CD4-positive, alpha-beta T cell treated with Interleukin-2 at 100 ng/mL for 4 hours (primary cell): ENCODE data around the gene BDNF.

Source experiments
- DNase-seq: peaks from one replicate; pipeline ENCODE4 v3.0.0-alpha.2; 2020; ENCODE audit warnings: low spot score

The BDNF gene

DNA sequence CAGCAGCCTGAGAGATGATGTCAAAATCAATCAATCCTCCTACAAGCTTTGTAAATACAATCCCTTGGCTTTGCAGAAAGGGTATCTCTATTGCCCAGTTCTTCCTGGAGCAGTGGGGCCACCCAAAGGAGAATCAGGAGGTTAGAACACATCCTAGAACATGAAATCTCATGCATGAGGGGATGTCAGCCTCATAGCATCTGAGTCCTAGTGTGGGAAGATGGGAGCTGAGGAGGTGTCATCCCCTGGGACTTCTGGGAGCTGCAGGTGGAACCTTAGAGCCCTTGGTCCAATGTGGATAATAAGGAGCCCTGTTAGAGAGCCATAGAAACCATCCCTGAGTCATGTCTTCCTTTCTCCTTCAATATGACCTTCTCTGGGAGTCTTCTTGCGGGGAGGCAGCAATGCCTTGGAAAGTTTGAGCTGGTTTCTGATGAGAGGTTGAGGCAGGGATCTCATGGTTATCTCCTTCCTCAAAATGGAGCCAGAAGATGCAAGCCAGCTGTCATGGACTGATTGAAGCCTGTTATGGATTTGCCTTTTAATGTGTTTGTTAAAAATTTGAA lies 74.8 kb downstream of the BDNF start:
- no peak for DNase-seq

DNA sequence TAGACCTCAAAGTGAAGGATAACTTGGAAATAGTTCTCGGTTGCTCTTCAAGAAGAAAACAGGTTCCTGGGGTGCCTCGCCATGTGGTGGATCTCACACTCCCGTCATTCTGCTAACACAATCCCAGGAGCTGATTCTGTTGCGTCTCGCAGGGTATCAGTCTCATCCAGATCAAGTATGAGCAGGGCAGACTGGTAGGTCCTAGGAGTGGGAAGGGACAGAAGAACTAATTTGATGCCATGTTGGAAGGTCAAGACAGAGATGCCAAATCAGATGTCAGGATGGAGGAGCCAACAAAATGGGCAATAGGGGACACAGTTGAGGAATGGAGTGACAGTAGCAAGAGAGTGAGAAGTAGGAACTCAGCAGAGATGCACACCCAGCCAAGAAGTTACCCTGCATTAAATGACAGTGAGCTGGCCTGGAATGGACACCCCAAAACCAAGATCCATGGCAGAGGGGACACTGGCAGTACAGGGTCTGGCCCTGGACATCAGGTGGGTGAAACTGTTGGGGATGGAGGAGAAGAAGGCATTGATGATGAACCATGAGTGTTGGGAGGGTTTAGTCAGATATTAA lies 76.2 kb downstream of the BDNF start:
- DNase-seq = no peak

DNA sequence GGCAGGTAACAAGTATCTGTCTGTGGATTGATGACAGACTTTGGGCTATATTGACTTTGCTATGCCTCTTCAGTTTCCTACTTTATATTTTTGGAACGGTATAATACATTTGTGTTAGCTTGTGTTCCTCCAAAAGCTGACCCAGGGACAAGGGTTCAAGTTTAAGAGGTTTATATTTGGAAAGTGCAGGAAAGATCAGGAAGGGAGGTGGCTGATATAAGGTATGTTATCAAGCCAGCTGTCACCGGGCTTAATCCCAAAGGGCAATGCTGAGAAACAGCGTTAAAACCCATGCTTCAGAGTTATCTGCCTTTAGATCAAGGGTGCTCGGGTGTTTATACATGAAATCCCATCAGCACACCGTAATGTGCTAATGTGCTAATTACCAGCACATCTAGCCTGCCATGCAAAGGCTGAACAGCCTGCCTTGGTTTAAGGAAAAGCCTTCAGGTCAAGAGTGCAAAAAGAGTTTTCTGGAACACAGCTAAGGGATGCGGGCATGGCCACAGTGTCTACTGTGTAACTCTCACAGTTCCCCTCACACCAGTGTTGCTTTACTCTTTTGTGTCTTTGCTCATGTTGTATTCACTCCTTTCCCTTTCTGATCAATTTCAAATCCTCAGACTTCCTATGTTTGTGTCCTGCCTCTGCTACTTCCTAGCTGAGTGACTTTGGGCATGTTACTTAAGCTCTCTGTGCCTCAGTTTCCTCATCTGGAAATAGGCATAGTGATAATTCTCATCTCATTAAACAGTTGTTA lies 77.5 kb downstream of the BDNF start:
- no peak for DNase-seq

DNA sequence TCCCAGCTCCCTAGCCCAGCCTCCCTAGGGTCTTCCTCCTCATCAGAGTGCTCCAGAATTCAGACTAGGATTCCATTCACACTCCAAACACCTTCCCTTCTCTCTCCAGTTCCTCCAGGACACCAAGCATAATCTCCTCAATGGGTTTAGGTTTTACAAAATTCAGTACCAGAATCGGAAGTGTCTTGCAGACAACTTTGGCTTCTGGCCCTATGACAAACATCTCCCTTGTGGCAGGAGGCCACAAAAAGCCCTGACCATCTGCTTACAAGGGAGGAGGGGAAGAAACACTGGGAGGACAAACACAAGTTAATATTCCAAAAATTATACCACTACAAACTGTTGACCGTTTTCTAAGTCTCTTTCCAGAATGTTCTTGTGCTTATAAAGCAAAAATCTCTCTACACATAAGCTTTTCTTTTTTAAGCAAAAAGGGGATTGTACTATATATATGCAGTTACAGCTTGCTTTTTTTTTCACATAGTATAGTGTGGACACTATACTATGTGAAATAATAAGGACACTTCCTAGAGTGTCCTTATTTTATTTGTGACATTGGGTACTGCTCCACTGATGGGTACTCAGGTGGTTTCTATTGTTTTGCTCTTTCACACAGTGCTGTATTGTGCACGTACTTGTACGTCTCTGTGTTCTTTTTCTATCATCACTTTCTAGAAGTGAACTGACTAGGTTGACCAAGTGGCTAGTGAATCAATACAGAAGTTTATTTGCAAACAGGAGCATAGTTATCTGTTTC lies 78.7 kb downstream of the BDNF start:
- no peak for DNase-seq

DNA sequence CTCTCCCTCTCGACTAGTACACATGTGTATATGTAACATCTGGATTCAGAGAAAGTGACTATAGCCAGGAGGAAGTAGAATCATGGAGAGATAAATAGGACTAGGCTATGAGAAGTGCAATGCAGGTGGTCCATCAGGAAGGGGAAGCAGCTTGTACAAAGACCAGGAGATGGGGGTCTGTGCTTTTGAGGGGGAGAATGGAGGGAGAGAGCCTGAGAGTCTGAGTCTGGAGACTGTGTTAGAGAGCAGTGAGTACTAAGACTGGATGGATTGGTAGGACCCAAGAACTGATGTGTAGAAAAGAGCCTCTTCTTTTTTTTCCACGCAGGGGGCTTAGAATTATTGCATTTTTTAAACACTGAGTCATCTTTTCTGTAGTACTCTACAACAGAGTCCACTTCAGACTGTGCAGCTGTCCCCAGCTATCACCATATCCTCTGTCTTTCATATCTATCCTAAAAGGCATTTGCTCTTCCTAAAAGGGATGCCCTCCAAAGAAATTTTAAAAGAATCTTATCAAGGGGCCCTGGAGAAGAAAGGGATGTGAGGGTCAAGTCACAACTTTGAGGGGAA lies 80.4 kb downstream of the BDNF start:
- DNase-seq = no peak

DNA sequence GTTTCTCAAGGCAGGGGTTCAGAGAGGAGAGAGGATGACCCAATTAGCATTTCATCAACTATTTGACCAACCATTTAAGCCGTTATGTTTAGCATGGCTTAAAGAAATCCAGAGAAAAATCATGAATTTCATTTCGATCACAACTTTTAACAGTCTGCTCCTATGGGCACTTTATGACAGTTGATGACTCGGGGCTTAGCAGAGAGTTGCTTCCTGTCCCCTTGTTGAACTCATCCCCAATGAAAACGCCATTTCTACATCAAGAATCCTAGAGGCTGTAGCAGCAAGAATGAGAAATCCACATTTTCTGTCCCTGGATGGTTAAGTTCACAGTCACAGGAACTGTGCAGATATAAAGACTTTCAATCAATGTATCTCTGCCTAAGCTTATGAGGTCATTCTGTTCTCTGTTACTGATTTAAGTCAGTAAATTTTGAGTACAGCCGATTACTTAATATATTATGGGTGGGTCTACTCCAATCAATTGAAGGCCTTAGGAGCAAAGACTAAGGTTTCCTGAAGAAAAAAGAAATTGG lies 81.1 kb downstream of the BDNF start:
- DNase-seq = no peak

DNA sequence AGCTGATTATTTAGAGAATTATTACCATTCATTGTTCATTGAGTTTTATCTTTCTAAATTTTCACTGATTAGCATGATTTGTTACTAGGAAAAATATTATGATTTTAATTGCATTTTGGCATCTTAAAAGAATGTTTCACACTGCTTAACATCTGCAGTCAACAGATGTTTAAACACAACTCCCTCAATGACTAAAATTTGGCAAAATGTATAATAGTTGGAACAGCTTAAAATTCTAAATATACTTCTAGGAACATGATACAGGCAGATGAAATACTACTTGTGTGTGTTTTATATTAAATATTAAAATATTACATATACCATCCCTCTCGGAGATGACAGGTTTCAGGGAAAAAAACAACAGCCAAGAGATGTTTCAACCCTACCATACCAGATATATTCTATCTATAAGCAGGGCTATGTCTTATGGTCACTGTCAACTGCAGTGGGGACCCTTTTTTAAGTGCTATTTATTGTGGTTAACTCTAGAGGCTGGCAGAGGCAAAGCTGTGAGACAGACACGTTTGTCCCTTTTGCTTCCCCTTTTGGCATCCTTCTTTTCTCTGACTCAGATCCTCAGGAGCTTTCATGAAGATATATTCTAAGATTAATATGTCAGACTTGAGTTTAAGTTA lies 81.9 kb downstream of the BDNF start:
- no peak for DNase-seq

DNA sequence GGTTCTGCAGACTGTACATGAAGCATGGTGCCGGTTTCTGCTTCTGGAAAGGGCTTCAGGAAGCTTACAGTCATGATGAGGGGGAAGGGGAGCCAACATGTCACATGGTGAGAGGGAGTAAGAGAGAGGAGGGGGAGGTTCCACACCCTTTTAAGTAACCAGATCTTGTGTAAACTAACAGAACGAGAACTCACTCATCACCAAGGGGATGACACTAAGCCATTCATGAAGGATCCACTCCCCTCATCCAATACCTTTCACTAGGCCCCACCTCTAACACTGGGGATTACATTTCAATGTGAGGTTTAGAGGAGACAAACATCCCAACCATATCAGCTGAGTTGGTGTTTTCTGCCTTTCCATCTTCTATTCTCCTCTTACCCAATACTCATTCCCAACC lies 83.5 kb downstream of the BDNF start:
- DNase-seq = no peak

DNA sequence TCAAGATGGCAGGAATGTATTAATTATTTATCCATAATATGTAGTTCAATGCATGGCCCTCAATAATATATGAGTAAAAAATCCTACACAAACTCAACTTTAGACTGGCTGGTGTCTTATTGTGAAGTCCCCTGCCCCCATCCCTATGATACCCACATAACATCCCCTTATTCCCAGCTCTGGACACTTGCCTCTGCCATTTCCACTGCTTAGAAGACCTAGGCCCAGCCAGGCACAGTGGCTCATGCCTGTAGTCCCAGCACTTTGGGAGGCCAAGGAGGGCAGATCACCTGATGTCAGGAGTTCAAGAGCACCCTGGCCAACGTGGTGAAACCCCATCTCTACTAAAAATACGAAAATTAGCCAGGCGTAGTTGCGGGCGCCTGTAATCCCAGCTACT lies 84.4 kb downstream of the BDNF start:
- DNase-seq = no peak

DNA sequence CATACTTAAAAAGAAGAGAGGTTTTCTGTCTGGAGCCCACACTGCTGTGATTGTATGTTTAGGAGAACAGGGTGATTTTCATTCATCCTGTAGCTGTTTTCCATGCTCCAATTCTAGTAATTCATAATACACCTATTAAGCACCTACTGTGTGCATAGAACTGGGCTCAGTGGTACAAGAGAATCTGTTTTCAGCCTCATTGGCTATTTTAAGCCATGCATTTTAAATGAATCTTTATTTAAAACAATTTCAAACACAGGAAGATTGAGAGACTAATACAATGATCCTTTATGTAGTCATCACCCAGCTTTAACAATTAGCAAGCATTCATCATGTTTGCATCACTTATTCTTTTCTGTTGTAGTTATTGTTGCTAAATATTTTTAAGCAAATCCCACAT lies 86.2 kb downstream of the BDNF start:
- no peak for DNase-seq

DNA sequence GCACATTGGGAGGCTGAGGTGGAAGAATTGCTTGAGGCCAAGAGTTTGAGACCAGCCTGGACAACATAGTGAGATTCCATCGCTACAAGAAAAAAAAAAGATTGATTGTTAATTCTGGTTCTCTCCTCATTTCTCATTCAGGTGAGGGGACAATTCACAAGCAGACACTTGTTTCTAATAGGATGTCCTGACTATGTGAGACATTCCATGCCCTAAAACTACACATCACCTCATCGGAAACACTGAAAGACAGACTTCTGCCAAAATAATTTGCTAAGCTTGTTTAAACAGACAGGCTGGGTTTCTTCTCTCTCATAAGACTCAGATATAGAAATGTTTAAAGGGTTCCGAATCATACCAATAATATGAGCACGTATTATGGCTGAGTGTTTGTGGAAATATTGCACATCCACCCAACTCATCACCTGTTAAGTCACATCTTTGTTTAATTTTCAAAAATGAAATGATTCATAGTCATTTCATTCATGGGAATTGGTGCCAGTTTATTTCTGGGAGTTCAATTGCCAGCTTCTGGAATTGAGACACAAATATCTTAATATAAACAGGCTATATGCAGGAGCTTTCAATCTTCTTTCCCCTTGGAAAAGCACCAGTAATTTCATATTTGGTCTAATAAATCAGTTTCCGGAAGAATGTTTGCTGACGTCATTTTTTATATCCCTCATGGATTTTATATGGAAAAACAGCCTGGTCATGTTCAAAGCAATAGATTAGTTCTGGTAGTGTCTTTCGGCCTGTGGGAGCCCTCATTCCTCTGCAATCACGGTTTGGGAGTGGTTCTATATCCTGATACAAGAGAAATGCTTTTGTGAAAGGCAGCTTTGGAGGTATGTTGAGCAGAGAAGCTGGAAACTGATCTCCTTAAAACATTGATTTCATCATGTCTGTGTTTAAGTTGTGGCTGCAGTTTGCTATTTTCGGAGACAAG lies 87.0 kb downstream of the BDNF start:
- DNase-seq = no peak

DNA sequence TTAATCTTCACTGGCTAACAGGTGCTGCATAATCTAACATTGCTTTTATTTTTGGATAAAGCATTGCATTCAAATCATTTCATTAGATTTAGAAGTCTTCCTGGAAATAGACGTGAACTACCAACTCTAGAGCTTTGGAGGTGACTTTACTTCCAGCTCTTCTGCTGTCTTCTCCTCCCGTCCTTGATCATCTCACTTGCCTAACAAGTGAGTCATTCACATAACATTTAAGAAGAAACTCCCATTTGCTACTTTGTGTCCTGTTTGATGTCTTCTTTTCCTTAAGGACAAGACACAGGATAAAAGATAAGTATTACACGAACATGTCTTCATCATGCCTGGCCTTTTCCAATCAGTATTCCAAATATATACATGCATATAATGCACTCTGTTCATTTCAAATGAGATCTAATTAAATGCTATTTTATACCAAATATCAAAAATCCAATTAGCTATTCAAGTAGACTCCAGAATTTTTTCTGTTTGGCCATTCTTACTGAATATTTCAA lies 88.3 kb downstream of the BDNF start:
- no peak for DNase-seq

DNA sequence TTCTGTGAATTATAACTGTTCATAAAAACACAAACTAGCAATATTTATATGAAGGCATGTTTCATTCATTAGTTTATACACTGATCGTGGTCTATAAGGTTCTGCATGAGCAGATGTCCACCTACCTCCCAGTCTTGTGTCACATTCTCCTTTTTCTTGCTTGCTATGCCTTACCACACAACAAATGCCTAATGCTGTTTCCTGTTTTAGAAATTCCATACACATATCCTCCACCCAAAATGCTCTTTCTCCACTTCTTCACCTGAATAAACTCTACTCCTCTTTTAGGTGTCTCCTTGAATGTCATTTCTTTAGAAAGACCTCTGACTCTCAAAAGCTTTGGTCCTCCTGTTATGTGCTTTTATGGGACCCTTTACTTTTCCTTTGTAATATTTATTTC lies 88.9 kb downstream of the BDNF start:
- DNase-seq = no peak

DNA sequence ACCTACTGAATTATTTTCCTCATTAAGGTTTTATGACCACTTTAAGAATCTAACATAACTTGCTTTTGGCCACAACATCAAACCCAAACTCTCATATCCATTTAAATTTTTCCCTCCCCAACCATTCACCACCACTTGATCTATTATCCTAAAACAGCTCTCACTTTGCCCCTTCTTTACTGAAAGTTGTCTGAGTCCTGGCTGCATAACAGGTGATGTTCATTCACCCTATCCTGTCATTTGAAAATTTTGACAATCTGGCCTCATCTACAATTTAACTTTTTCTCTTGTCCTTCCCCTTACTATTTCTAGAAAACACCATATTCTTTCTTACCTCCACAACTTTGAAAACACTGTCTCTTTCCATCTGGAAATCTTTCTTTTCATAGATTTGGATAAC lies 89.3 kb downstream of the BDNF start:
- DNase-seq = no peak

DNA sequence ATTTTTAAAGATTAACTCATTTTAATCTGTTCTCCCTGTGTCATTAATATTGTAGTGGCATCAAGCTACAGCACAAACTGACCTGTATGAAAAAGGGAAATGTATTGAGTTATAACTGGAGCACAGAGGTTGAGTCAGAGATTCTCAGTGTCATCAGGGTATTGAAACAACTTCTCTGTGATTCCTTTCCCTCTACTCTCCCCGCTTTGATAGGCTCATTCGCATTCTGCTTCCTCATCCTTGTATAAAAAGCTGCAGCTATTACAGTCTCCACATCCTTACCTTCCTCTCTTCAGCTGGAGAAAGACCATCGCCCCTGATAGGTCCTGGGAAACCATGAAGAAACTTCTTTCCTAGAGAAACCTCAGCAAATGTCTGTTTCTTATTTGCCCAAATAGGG lies 90.0 kb downstream of the BDNF start:
- no peak for DNase-seq

DNA sequence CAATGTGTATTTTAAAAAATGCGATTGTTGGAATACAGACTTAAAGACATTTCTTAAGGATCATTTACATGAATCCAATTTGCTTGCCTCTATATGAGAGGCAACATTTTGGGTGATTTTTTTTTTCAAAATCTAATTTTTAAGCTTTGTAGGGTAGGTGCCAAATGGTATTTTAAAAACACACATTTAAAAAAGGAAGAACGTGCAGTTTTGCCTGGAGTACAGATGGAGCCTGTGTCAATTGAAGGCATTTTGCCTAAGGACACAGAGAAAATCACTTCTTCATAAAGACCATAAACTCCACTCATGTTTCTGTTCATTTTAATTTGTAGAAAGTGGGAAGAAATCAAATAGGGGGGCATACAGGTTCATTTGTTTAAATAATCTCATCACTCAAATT lies 91.3 kb downstream of the BDNF start:
- DNase-seq = no peak

DNA sequence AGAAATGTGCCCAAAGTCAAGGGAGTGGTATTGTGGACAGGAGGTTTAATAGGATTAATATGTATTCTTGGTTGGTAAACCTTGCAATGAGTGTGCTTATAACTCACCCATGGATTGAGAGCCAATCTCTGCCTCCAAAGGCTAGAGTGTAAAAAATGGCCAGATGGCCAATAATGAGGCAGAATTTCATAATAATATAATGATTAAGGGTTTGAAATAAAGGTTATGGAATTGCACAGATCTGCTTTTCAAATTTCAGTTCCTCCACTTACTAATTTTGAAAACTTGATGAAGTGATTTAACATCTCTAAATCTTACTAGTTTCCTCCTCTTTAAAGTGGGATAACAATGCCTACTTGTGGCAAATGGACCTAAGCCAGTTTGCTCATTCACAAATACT lies 94.8 kb downstream of the BDNF start:
- DNase-seq = no peak
